ENCODE data around the gene PPP3R1. TPM values are rescaled to one million over a fixed set of nuclear protein-coding genes. Genes with fewer than 3 reads are reported as not detected.

The PPP3R1 gene
- total and polyA plus RNA-seq, 4 donors = 2.4 to 42.5 (median 18.3) TPM

DNA sequence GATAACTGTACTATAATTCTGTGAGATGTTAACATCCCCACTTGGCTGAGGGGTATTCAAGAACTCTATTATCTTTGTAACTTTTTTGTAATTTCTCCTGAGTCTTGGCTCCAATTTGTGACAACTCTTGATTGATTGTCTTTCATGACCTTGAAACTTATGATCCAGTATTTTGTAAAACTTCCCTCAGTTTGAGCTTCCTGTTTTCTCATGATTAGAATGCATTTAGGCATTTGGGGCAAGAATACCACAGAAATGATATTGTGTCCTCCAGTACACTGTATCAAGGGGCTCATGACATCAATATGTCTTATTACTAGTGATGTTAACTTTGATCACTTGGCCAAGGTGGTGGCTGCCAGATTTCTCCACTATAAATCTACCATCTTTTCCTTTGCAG, 57.2 kb downstream of the PPP3R1 start:
- no peaks in the 10 kb centered on the region for H3K36me3 ChIP-seq (ENCODE audit: control insufficient read depth in 4 of 4, insufficient read depth in 3 of 4, low read depth in 1 of 4, low read length in 3 of 4)
- H3K9ac ChIP-seq (ENCODE audit: low read depth in 1 of 2, low read length in 2 of 2) = no peak overlapping the region
- H3K4me3 ChIP-seq (ENCODE audit: low read depth in 1 of 3, low read length in 3 of 3) = no peak overlapping the region
- H3K4me1 ChIP-seq (ENCODE audit: control insufficient read depth in 4 of 4, insufficient read depth in 4 of 4, low read length in 3 of 4) = peaks cover 4 to 15% (median 6%) of the 10 kb centered on the region in 4 donors
- no peak overlapping the region for H3K27ac ChIP-seq (ENCODE audit: low read depth in 1 of 2, low read length in 2 of 2)
- DNase-seq (ENCODE audit: low spot score) = no peak
- H3K27me3 ChIP-seq (ENCODE audit: control insufficient read depth in 4 of 4, insufficient read depth in 4 of 4, low read length in 3 of 4) = no peaks in the 10 kb centered on the region
- TF ChIP-seq EGR1 (IDR thresholded peaks at IDR 0.05; ENCODE audit: low read depth in 2 of 2) (no peak), RAD21 (IDR thresholded peaks at IDR 0.05) (no peak), CTCF (IDR thresholded peaks at IDR 0.05; ENCODE audit: low read depth, low read length, missing input control) (no peak), FOXA2 (IDR thresholded peaks at IDR 0.05) (no peak), NR2F2 (IDR thresholded peaks at IDR 0.05) (no peak), RXRA (IDR thresholded peaks at IDR 0.05) (no peak), GABPA (IDR thresholded peaks at IDR 0.05 in 1 of 2, conservative IDR thresholded peaks at IDR 0.05 in 1 of 2) (no peak), YY1 (IDR thresholded peaks at IDR 0.05) (no peak), HNF4G (IDR thresholded peaks at IDR 0.05) (no peak)
- TF ChIP-seq, protein P1, sequence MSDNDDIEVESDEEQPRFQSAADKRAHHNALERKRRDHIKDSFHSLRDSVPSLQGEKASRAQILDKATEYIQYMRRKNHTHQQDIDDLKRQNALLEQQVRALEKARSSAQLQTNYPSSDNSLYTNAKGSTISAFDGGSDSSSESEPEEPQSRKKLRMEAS (IDR thresholded peaks at IDR 0.05) = no peak
- TF ChIP-seq, protein P2, sequence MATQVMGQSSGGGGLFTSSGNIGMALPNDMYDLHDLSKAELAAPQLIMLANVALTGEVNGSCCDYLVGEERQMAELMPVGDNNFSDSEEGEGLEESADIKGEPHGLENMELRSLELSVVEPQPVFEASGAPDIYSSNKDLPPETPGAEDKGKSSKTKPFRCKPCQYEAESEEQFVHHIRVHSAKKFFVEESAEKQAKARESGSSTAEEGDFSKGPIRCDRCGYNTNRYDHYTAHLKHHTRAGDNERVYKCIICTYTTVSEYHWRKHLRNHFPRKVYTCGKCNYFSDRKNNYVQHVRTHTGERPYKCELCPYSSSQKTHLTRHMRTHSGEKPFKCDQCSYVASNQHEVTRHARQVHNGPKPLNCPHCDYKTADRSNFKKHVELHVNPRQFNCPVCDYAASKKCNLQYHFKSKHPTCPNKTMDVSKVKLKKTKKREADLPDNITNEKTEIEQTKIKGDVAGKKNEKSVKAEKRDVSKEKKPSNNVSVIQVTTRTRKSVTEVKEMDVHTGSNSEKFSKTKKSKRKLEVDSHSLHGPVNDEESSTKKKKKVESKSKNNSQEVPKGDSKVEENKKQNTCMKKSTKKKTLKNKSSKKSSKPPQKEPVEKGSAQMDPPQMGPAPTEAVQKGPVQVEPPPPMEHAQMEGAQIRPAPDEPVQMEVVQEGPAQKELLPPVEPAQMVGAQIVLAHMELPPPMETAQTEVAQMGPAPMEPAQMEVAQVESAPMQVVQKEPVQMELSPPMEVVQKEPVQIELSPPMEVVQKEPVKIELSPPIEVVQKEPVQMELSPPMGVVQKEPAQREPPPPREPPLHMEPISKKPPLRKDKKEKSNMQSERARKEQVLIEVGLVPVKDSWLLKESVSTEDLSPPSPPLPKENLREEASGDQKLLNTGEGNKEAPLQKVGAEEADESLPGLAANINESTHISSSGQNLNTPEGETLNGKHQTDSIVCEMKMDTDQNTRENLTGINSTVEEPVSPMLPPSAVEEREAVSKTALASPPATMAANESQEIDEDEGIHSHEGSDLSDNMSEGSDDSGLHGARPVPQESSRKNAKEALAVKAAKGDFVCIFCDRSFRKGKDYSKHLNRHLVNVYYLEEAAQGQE (IDR thresholded peaks at IDR 0.05) = no peak
- no peaks in the 10 kb centered on the region for H3K9me3 ChIP-seq (ENCODE audit: control insufficient read depth in 4 of 4, low read length in 3 of 4)

DNA sequence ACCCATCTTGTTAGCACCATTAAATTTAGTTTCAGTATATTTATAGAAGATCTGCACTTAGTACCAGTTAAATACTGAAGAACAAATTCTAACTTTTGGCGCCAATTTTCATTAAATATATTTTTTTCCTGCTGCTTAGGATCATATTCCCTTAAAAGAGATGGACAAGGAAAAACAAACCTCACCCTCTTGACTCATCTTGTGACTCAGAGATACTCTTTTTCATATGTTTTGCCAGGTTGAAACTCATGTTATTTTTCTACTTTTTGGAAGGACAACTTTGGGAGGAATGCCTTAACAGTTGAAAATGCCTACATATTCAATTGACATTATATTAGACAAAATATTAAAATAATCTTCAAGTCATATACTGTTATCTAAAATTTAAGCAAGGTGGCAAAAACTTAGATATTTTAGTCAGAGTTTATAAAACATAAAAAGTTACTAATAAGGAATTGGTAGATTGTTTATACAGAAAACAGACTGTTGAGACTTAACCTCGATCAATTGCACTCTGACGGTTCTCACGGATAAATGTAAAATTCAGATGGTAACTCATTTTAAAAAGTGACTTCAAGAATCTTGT, 58.5 kb downstream of the PPP3R1 start:
- H3K9me3 ChIP-seq (ENCODE audit: control insufficient read depth in 4 of 4, low read length in 3 of 4) = no peaks in the 10 kb centered on the region
- DNase-seq (ENCODE audit: low spot score) = no peak
- H3K27ac ChIP-seq (ENCODE audit: low read depth in 1 of 2, low read length in 2 of 2) = no peak overlapping the region
- no peaks in the 10 kb centered on the region for H3K36me3 ChIP-seq (ENCODE audit: control insufficient read depth in 4 of 4, insufficient read depth in 3 of 4, low read depth in 1 of 4, low read length in 3 of 4)
- 93% methylated on average over 4 of the region's 4 CpGs for WGBS
- peaks cover 4 to 15% (median 9%) of the 10 kb centered on the region in 4 donors for H3K4me1 ChIP-seq (ENCODE audit: control insufficient read depth in 4 of 4, insufficient read depth in 4 of 4, low read length in 3 of 4)
- H3K9ac ChIP-seq (ENCODE audit: low read depth in 1 of 2, low read length in 2 of 2) = no peak overlapping the region
- no peak overlapping the region for H3K4me3 ChIP-seq (ENCODE audit: low read depth in 1 of 3, low read length in 3 of 3)
- H3K27me3 ChIP-seq (ENCODE audit: control insufficient read depth in 4 of 4, insufficient read depth in 4 of 4, low read length in 3 of 4) = no peaks in the 10 kb centered on the region
- TF ChIP-seq HNF4G (IDR thresholded peaks at IDR 0.05) (no peak), FOXA2 (IDR thresholded peaks at IDR 0.05) (no peak), TAF1 (conservative IDR thresholded peaks at IDR 0.05) (no peak), CTCF (IDR thresholded peaks at IDR 0.05; ENCODE audit: low read depth, low read length, missing input control) (no peak), JUND (IDR thresholded peaks at IDR 0.05) (no peak), ZBTB33 (IDR thresholded peaks at IDR 0.05) (no peak)
